GM18517 (cell line): ENCODE results near the gene ZNF765.
"Not testable (repeated sequence)": the region's sequence is repeated elsewhere in the genome, so short reads cannot be mapped to it uniquely, and the experiment has no call there.

ENCODE experiments used
- ATAC-seq: cut with Tn5 transposase; IDR thresholded peaks from one replicate; pipeline ENCODE4 v1.9.1; 2021; ENCODE audit warnings: mild to moderate bottlenecking, moderate library complexity; ENCODE audit not compliant: unreplicated experiment

The ZNF765 gene

DNA sequence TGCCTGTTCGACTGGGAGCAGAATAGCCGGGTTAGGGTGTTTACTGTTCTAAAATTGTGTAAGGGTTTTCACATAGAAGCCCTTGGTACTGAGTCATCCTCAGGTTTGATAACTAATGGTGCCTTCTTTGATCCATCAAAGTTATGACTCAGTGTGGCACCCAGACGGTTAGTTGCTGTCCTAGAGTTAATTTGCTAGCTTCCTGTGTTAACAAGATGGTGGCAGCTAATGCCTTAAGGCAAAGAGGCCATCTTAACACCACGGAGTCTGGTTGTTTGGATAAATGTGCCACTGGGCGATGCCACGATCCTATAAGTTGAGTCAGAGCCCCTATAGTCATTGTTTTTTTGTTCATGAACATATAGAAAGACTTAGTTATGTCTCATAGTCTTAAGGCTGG is 80.5 kb downstream of the ZNF765 start:
- not testable (repeated sequence) for ATAC-seq
